ENCODE measurements around the gene PCLAF. TPM values are rescaled to one million over a fixed set of nuclear protein-coding genes. Genes with fewer than 3 reads are reported as not detected.
"Not testable (repeated sequence)": the region's sequence is repeated elsewhere in the genome, so short reads cannot be mapped to it uniquely, and the experiment has no call there.

Gene PCLAF
- total and polyA plus RNA-seq, 7 experiments from 2014 or later, result 0.85 to 58.7 (median 1.2) TPM; not detected in 2

DNA sequence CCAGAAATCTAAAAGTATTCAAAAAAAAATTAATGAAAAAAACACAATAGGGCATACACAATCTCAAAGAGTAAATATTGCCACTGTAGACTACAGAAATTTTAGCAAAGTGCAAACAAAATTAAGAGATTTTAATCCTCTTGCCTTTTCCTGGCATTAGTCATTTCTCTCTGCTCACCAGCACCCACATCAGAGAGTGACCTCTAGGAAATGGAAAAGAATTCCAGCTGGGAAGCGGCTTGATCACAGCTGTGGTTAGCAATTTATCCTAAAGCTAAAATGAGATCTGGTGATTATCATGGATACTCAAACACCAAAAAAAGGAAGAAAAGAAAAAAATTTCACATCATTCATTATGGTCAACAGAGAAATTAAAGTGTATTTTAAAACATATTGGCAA, 32.8 kb downstream of the PCLAF start:
- H3K27ac Mint-ChIP-seq, result no peak overlapping the region
- no peaks in the 10 kb centered on the region for H3K27me3 Mint-ChIP-seq
- no peak for ATAC-seq
- no peak for DNase-seq
- Histone ChIP-seq H3K4me1 (ENCODE audit: control insufficient read depth in 2 of 2, insufficient read depth in 2 of 2, low read length in 2 of 2) (no peaks in the 10 kb centered on the region), H3K4me3 (ENCODE audit: low read length) (no peak overlapping the region), H3K36me3 (ENCODE audit: control insufficient read depth in 2 of 3, insufficient read depth in 3 of 3, low read length in 3 of 3) (peaks cover 0 to 4% (median 0%) of the 10 kb centered on the region in 3 experiments), H3K27ac (ENCODE audit: low read depth, low read length) (no peak overlapping the region), H3K9me3 (ENCODE audit: control insufficient read depth in 2 of 3, low read length in 3 of 3) (no peaks in the 10 kb centered on the region), H3K27me3 (ENCODE audit: control insufficient read depth in 2 of 2, insufficient read depth in 2 of 2, low read length in 2 of 2) (no peaks in the 10 kb centered on the region)
- ChIA-PET CTCF (no interaction called here), POLR2A (interaction anchor here (0.7 kb wide), 1 partner anchor 167 kb away, joined by 5 read pairs; no protein-coding TSS in a partner anchor)
- intact Hi-C loops (cut with micrococcal nuclease), result no loop called here
- peaks cover 4 to 29% (median 5%) of the 10 kb centered on the region in 5 donors for H3K36me3 Mint-ChIP-seq
- H3K4me1 Mint-ChIP-seq, result peaks cover 12 to 34% (median 27%) of the 10 kb centered on the region in 7 donors
- H3K4me3 Mint-ChIP-seq, result no peak overlapping the region
- no peaks in the 10 kb centered on the region for H3K9me3 Mint-ChIP-seq

DNA sequence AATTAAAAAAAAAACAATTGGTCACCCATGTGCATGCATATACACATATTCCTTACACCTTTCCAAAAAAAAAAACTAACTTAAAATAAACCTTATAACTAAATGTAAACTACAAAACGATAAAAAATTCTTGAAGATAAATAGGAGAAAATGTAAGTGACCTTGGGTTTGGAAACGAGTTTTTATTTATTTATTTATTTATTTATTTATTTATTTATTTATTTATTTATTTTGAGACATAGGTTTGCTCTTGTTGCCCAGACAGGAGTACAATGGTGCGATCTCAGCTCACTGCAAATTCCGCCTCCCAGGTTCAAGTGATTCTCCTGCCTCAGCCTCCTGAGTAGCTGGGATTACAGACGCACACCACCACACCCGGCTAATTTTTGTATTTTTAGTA, 35.0 kb downstream of the PCLAF start:
- ATAC-seq; H3K27me3 ChIP-seq (ENCODE audit: control insufficient read depth in 2 of 2, insufficient read depth in 2 of 2, low read length in 2 of 2); H3K4me3 ChIP-seq (ENCODE audit: low read length); H3K9me3 ChIP-seq (ENCODE audit: control insufficient read depth in 2 of 3, low read length in 3 of 3); H3K27ac Mint-ChIP-seq; intact Hi-C loops (cut with micrococcal nuclease); H3K27ac ChIP-seq (ENCODE audit: low read depth, low read length); DNase-seq; H3K4me1 ChIP-seq (ENCODE audit: control insufficient read depth in 2 of 2, insufficient read depth in 2 of 2, low read length in 2 of 2); POLR2A ChIA-PET; H3K4me3 Mint-ChIP-seq; H3K27me3 Mint-ChIP-seq; CTCF ChIA-PET; H3K9me3 Mint-ChIP-seq: not testable (repeated sequence)
- peaks cover 4 to 43% (median 12%) of the 10 kb centered on the region in 5 donors for H3K36me3 Mint-ChIP-seq
- peaks cover 0 to 12% (median 0%) of the 10 kb centered on the region in 3 experiments for H3K36me3 ChIP-seq (ENCODE audit: control insufficient read depth in 2 of 3, insufficient read depth in 3 of 3, low read length in 3 of 3)
- H3K4me1 Mint-ChIP-seq, result peaks cover 12 to 40% (median 33%) of the 10 kb centered on the region in 7 donors

DNA sequence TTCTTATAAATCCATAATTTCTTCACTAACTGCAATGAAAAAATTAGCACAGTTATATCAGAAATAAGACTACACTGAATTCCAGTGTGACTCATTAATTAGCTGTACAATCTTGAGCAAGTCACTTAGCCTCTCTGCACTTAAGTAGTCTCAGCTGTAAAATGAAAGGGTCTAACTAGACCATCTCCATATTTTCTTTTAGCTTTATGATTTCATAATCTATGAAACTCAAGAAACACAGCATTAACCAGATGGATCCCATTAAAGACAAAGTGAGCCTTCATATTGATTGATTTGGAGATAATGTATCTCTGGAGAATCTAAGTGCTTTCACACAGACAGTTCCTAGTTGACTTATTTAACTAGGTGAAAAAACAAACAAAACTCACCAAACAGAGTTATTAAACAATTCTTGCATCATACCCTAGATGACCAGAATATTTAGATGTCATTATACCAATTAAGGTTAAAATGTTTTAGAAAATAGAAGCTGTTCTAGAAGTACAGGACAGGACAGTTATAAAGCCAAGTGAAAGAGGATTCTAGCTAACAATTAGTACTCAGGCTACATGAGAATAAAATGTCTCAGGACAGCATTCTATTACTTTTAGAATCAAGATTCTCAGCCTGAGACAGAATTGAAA, 36.5 kb downstream of the PCLAF start:
- no peak overlapping the region for H3K4me3 ChIP-seq (ENCODE audit: low read length)
- Mint-ChIP-seq H3K27me3 (no peaks in the 10 kb centered on the region), H3K4me1 (peaks cover 10 to 39% (median 26%) of the 10 kb centered on the region in 7 donors), H3K9me3 (no peaks in the 10 kb centered on the region), H3K4me3 (no peak overlapping the region), H3K27ac (no peak overlapping the region), H3K36me3 (peaks cover 8 to 43% (median 12%) of the 10 kb centered on the region in 5 donors)
- intact Hi-C loops (cut with micrococcal nuclease), result no loop called here
- no peak overlapping the region for H3K27ac ChIP-seq (ENCODE audit: low read depth, low read length)
- DNase-seq, result no peak
- H3K27me3 ChIP-seq (ENCODE audit: control insufficient read depth in 2 of 2, insufficient read depth in 2 of 2, low read length in 2 of 2), result no peaks in the 10 kb centered on the region
- POLR2A ChIA-PET, result interaction anchor here (0.6 to 0.9 kb wide), 3 partner anchors 10 to 357 kb away, joined by 3 read pairs; no protein-coding TSS in a partner anchor
- H3K36me3 ChIP-seq (ENCODE audit: control insufficient read depth in 2 of 3, insufficient read depth in 3 of 3, low read length in 3 of 3), result peaks cover 0 to 15% (median 0%) of the 10 kb centered on the region in 3 experiments
- no peaks in the 10 kb centered on the region for H3K4me1 ChIP-seq (ENCODE audit: control insufficient read depth in 2 of 2, insufficient read depth in 2 of 2, low read length in 2 of 2)
- ATAC-seq, result no peak
- CTCF ChIA-PET, result interaction anchor here (1.1 kb wide), 1 partner anchor 14 kb away, joined by 3 read pairs; no protein-coding TSS in a partner anchor
- H3K9me3 ChIP-seq (ENCODE audit: control insufficient read depth in 2 of 3, low read length in 3 of 3), result no peaks in the 10 kb centered on the region

- peaks cover 8 to 40% (median 12%) of the 10 kb centered on the region in 5 donors for H3K36me3 Mint-ChIP-seq
- peaks cover 11 to 39% (median 26%) of the 10 kb centered on the region in 7 donors for H3K4me1 Mint-ChIP-seq
- POLR2A ChIA-PET, result no interaction called here
These were observed 37.4 kb downstream of the PCLAF start for GRCh38 chr15:64343841-64344240.

DNA sequence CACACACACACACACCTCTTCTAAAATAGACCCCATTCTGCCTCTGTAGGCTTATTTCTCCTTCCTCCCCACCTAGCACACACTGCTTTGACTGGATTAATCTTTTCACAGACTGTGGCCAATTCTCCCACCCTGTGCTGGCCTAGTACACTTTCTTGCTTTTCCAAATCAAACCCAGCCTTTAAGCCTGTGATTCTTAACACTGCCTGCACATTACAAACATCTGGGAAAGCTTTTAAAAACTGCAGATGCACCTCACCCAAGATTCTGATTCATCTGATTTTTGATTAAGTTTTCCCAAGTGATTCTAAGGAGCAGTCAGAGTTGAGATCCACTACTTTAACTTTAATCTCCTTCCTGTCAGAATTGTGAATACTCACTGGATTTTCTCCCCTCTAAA, 38.0 kb downstream of the PCLAF start:
- no peaks in the 10 kb centered on the region for H3K27me3 Mint-ChIP-seq
- H3K27me3 ChIP-seq (ENCODE audit: control insufficient read depth in 2 of 2, insufficient read depth in 2 of 2, low read length in 2 of 2), result no peaks in the 10 kb centered on the region
- no peak overlapping the region for H3K4me3 Mint-ChIP-seq
- peaks cover 13 to 34% (median 26%) of the 10 kb centered on the region in 7 donors for H3K4me1 Mint-ChIP-seq
- ChIA-PET CTCF (no interaction called here), POLR2A (no interaction called here)
- peak overlapping the region in 4 of 9 donors; percentile 10 to 60 (median 42) for H3K27ac Mint-ChIP-seq
- H3K4me3 ChIP-seq (ENCODE audit: low read length), result no peak overlapping the region
- no peaks in the 10 kb centered on the region for H3K9me3 Mint-ChIP-seq
- DNase-seq (no peak), ATAC-seq (no peak)
- no peaks in the 10 kb centered on the region for H3K4me1 ChIP-seq (ENCODE audit: control insufficient read depth in 2 of 2, insufficient read depth in 2 of 2, low read length in 2 of 2)
- H3K9me3 ChIP-seq (ENCODE audit: control insufficient read depth in 2 of 3, low read length in 3 of 3), result no peaks in the 10 kb centered on the region
- peaks cover 0 to 12% (median 0%) of the 10 kb centered on the region in 3 experiments for H3K36me3 ChIP-seq (ENCODE audit: control insufficient read depth in 2 of 3, insufficient read depth in 3 of 3, low read length in 3 of 3)
- H3K36me3 Mint-ChIP-seq, result peaks cover 8 to 39% (median 13%) of the 10 kb centered on the region in 5 donors
- no peak overlapping the region for H3K27ac ChIP-seq (ENCODE audit: low read depth, low read length)
- intact Hi-C loops (cut with micrococcal nuclease), result no loop called here

More at GRCh38 chr15:64343841-64344240, 37.4 kb downstream of the PCLAF start:
- H3K4me3 ChIP-seq (ENCODE audit: low read length), result no peak overlapping the region
- no peak overlapping the region for H3K27ac ChIP-seq (ENCODE audit: low read depth, low read length)
- intact Hi-C loops (cut with micrococcal nuclease), result no loop called here
- no peaks in the 10 kb centered on the region for H3K9me3 ChIP-seq (ENCODE audit: control insufficient read depth in 2 of 3, low read length in 3 of 3)
- no peaks in the 10 kb centered on the region for H3K27me3 ChIP-seq (ENCODE audit: control insufficient read depth in 2 of 2, insufficient read depth in 2 of 2, low read length in 2 of 2)
- no peaks in the 10 kb centered on the region for H3K4me1 ChIP-seq (ENCODE audit: control insufficient read depth in 2 of 2, insufficient read depth in 2 of 2, low read length in 2 of 2)
- CTCF ChIA-PET, result no interaction called here
- Mint-ChIP-seq H3K27ac (peak overlapping the region in 1 of 9 donors; percentile 10), H3K4me3 (no peak overlapping the region), H3K27me3 (no peaks in the 10 kb centered on the region), H3K9me3 (no peaks in the 10 kb centered on the region)
- H3K36me3 ChIP-seq (ENCODE audit: control insufficient read depth in 2 of 3, insufficient read depth in 3 of 3, low read length in 3 of 3), result peaks cover 0 to 15% (median 0%) of the 10 kb centered on the region in 3 experiments
- no peak for DNase-seq
- no peak for ATAC-seq

DNA sequence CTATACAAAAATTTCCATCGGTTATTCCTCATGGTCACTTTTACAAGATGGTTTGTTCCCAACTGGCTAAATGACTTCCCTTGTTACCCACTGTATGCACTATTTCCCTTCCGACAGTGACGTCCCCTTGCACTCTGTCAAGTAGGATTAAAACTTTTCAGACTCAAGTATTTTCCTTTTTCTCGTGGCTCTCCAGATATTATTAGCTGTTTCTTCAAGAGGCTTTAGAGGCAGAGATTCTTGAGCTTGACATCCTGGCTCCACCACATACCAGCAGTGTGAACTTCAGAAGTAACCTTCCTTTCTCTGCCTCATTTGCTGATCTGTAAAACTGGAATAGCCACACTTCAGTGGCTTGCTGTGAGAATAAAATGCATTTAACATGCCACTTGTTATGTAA, 39.3 kb downstream of the PCLAF start:
- Mint-ChIP-seq H3K4me1 (peaks cover 13 to 35% (median 22%) of the 10 kb centered on the region in 7 donors), H3K4me3 (no peak overlapping the region), H3K9me3 (no peaks in the 10 kb centered on the region), H3K36me3 (peaks cover 0 to 28% (median 10%) of the 10 kb centered on the region in 5 donors), H3K27me3 (no peaks in the 10 kb centered on the region), H3K27ac (peak overlapping the region in 1 of 9 donors; percentile 10)
- ATAC-seq (no peak), DNase-seq (no peak)
- Histone ChIP-seq H3K9me3 (ENCODE audit: control insufficient read depth in 2 of 3, low read length in 3 of 3) (no peaks in the 10 kb centered on the region), H3K4me1 (ENCODE audit: control insufficient read depth in 2 of 2, insufficient read depth in 2 of 2, low read length in 2 of 2) (no peaks in the 10 kb centered on the region), H3K27ac (ENCODE audit: low read depth, low read length) (no peak overlapping the region), H3K27me3 (ENCODE audit: control insufficient read depth in 2 of 2, insufficient read depth in 2 of 2, low read length in 2 of 2) (no peaks in the 10 kb centered on the region), H3K4me3 (ENCODE audit: low read length) (no peak overlapping the region), H3K36me3 (ENCODE audit: control insufficient read depth in 2 of 3, insufficient read depth in 3 of 3, low read length in 3 of 3) (peaks cover 0 to 11% (median 0%) of the 10 kb centered on the region in 3 experiments)
- POLR2A ChIA-PET, result no interaction called here
- CTCF ChIA-PET, result no interaction called here
- intact Hi-C loops (cut with micrococcal nuclease), result no loop called here

GRCh38 chr15:64340355-64340754, 40.9 kb downstream of the PCLAF start:
- H3K36me3 ChIP-seq (ENCODE audit: control insufficient read depth in 2 of 3, insufficient read depth in 3 of 3, low read length in 3 of 3), result peaks cover 0 to 11% (median 0%) of the 10 kb centered on the region in 3 experiments
- H3K9me3 Mint-ChIP-seq, result no peaks in the 10 kb centered on the region
- no peaks in the 10 kb centered on the region for H3K9me3 ChIP-seq (ENCODE audit: control insufficient read depth in 2 of 3, low read length in 3 of 3)
- peaks cover 0 to 4% of the 10 kb centered on the region in 2 donors for H3K4me1 ChIP-seq (ENCODE audit: control insufficient read depth in 2 of 2, insufficient read depth in 2 of 2, low read length in 2 of 2)
- intact Hi-C loops (cut with micrococcal nuclease), result no loop called here
- H3K36me3 Mint-ChIP-seq, result peaks cover 0 to 21% (median 8%) of the 10 kb centered on the region in 5 donors
- no peak for ATAC-seq
- no peak overlapping the region for H3K4me3 Mint-ChIP-seq
- POLR2A ChIA-PET, result no interaction called here
- peak overlapping the region in 1 of 9 donors; percentile 3 for H3K27ac Mint-ChIP-seq
- peaks cover 13 to 39% (median 29%) of the 10 kb centered on the region in 7 donors for H3K4me1 Mint-ChIP-seq
- no peak for DNase-seq
- CTCF ChIA-PET, result no interaction called here
- no peaks in the 10 kb centered on the region for H3K27me3 ChIP-seq (ENCODE audit: control insufficient read depth in 2 of 2, insufficient read depth in 2 of 2, low read length in 2 of 2)
- no peaks in the 10 kb centered on the region for H3K27me3 Mint-ChIP-seq
- H3K4me3 ChIP-seq (ENCODE audit: low read length), result no peak overlapping the region
- H3K27ac ChIP-seq (ENCODE audit: low read depth, low read length), result no peak overlapping the region
